Liver (tissue), 9 donors: ENCODE measurements around the gene PCDHA4. TPM values are rescaled to one million over a fixed set of nuclear protein-coding genes. Genes with fewer than 3 reads are reported as not detected.
A peak's percentile ranks its signal among the peaks of the same experiment; 100 is the strongest.
"Not testable (repeated sequence)": the region's sequence is repeated elsewhere in the genome, so short reads cannot be mapped to it uniquely, and the experiment has no call there.

Experiments
- DNase-seq: peaks from one replicate; pipeline ENCODE4 v3.0.0-alpha.2; 2017; ENCODE audit warnings: low spot score
- H3K27ac ChIP-seq, 2 donors: one replicate each; pipeline ENCODE4 v1.7.0; 2013; ENCODE audit warnings: inconsistent platforms in 2 of 2, low read length in 2 of 2, control low read depth in 1 of 2, low read depth in 1 of 2, mild to moderate bottlenecking in 1 of 2
- H3K27me3 ChIP-seq, 4 donors: one replicate each; pipeline versions ENCODE4 v1.6.1 to v1.7.0; 2013; ENCODE audit warnings: low read length in 3 of 4, inconsistent platforms in 1 of 4, mild to moderate bottlenecking in 1 of 4, moderate library complexity in 1 of 4; ENCODE audit not compliant: control insufficient read depth in 4 of 4, insufficient read depth in 4 of 4
- H3K36me3 ChIP-seq, 4 donors: one replicate each; pipeline versions ENCODE4 v1.6.1 to v1.7.0; 2013; ENCODE audit warnings: low read length in 3 of 4, mild to moderate bottlenecking in 3 of 4, low read depth in 1 of 4, moderate library complexity in 1 of 4; ENCODE audit not compliant: control insufficient read depth in 4 of 4, insufficient read depth in 3 of 4
- H3K4me1 ChIP-seq, 4 donors: one replicate each; pipeline versions ENCODE4 v1.6.1 to v1.7.0; 2013; ENCODE audit warnings: low read length in 3 of 4, mild to moderate bottlenecking in 3 of 4, moderate library complexity in 1 of 4; ENCODE audit not compliant: control insufficient read depth in 4 of 4, insufficient read depth in 4 of 4
- H3K4me3 ChIP-seq, 3 donors: one replicate each; pipeline versions ENCODE4 v1.6.1 to v1.7.0; 2013; ENCODE audit warnings: low read length in 3 of 3, control low read depth in 1 of 3, low read depth in 1 of 3, mild to moderate bottlenecking in 1 of 3
- H3K9ac ChIP-seq, 2 donors: one replicate each; pipeline ENCODE4 v1.7.0; 2013; ENCODE audit warnings: low read length in 2 of 2, mild to moderate bottlenecking in 2 of 2, moderate library complexity in 2 of 2, control low read depth in 1 of 2, low read depth in 1 of 2
- H3K9me3 ChIP-seq, 4 donors: one replicate each; pipeline versions ENCODE4 v1.6.1 to v1.7.0; 2013; ENCODE audit warnings: low read length in 3 of 4; ENCODE audit not compliant: control insufficient read depth in 4 of 4
- ATF3 ChIP-seq: IDR thresholded peaks from 2 replicates; pipeline ENCODE4 v1.6.1; 2016; ENCODE audit warnings: antibody characterized with exemption
- CTCF ChIP-seq: fragments of 150-350 bp; IDR thresholded peaks from 2 replicates; pipeline ENCODE4 v1.5.1; 2017; ENCODE audit warnings: improper control_type of control experiment, low read depth, low read length; ENCODE audit not compliant: missing input control
- EGR1 ChIP-seq, 2 donors: IDR thresholded peaks; 2 replicates each; pipeline ENCODE4 v1.6.1; 2016 to 2018; ENCODE audit warnings: antibody characterized with exemption in 2 of 2, low read depth in 2 of 2
- FOXA2 ChIP-seq: IDR thresholded peaks from 2 replicates; pipeline ENCODE4 v1.6.1; 2016; ENCODE audit warnings: antibody characterized with exemption
- GABPA ChIP-seq, 2 donors: IDR thresholded peaks in 1 of 2; conservative IDR thresholded peaks in 1 of 2; 2 replicates each; pipeline ENCODE4 v1.6.1; 2016; ENCODE audit warnings: antibody characterized with exemption in 2 of 2, mild to moderate bottlenecking in 1 of 2, moderate library complexity in 1 of 2
- HNF4A ChIP-seq, 2 donors: conservative IDR thresholded peaks; 2 replicates each; pipeline ENCODE4 v1.6.1; 2016; ENCODE audit warnings: antibody characterized with exemption in 2 of 2, mild to moderate bottlenecking in 2 of 2
- MAX ChIP-seq: IDR thresholded peaks from 2 replicates; pipeline ENCODE4 v1.6.1; 2016; ENCODE audit warnings: antibody characterized with exemption
- RAD21 ChIP-seq, 2 donors: IDR thresholded peaks; 2 replicates each; pipeline ENCODE4 v1.6.1; 2016; ENCODE audit warnings: antibody characterized with exemption in 2 of 2, mild to moderate bottlenecking in 2 of 2
- SP1 ChIP-seq: IDR thresholded peaks from 2 replicates; pipeline ENCODE4 v1.6.1; 2018; ENCODE audit warnings: antibody characterized with exemption, mild to moderate bottlenecking
- YY1 ChIP-seq: IDR thresholded peaks from 2 replicates; pipeline ENCODE4 v1.6.1; 2016; ENCODE audit warnings: antibody characterized with exemption, mild to moderate bottlenecking
- WGBS: extraction: QIAGEN DNeasy Blood & Tissue Kit; methylation state at CpG from one replicate; pipeline ENCODE4 v1.1.7; 2013; 5-methylcytosine and 5-hydroxymethylcytosine counted together
- polyA plus RNA-seq, 2 donors: library from polyadenylated mRNA; stranded (reverse) in 1 of 2; unstranded in 1 of 2; fragments of 200-250 nt in 1 of 2; fragments of >200 nt in 1 of 2; fragmentation: Nextera tagmentation in 1 of 2; extraction: Ambion mirVana in 1 of 2; gene quantifications; one replicate each; pipeline versions ENCODE4 v1.2.1 to v1.2.3, GENCODE V29; 2013 to 2015
- total RNA-seq, 2 donors: library from RNA; depleted of rRNA; stranded (reverse); fragments of >200 nt; gene quantifications; one replicate each; pipeline ENCODE4 v1.2.3, GENCODE V29; 2014
- donor health status: healthy.
- donor health status: healthy.
- donor health status: healthy.
- donor health status: healthy.
- donor health status: healthy.

Gene PCDHA4
- total and polyA plus RNA-seq, 4 donors = 0.01 to 0.09 (median 0.07) TPM

- Histone ChIP-seq H3K4me3 (no peak overlapping the region), H3K27me3 (no peaks in the 10 kb centered on the region), H3K9me3 (peaks cover 16 to 42% (median 28%) of the 10 kb centered on the region in 4 donors), H3K27ac (no peak overlapping the region), H3K4me1 (no peaks in the 10 kb centered on the region), H3K9ac (no peak overlapping the region), H3K36me3 (peaks cover 0 to 5% (median 0%) of the 10 kb centered on the region in 4 donors)
- WGBS = 16% methylated on average over 16 of the region's 16 CpGs
- no peak for DNase-seq
- TF ChIP-seq ATF3 = no peak
Observed at GRCh38 chr5:140801494-140801841, 5.4 kb upstream of the PCDHA4 start.

- 43% methylated on average over 45 of the region's 45 CpGs for WGBS
- H3K9me3 ChIP-seq = peaks cover 13 to 40% (median 29%) of the 10 kb centered on the region in 4 donors
- not testable (repeated sequence) for H3K36me3 ChIP-seq, H3K9ac ChIP-seq, H3K27ac ChIP-seq, H3K4me1 ChIP-seq, H3K27me3 ChIP-seq, DNase-seq
- peak overlapping the region in 2 of 3 donors; percentile 2 to 23 for H3K4me3 ChIP-seq
Observed at GRCh38 chr5:140802381-140802780, 4.5 kb upstream of the PCDHA4 start.

DNA sequence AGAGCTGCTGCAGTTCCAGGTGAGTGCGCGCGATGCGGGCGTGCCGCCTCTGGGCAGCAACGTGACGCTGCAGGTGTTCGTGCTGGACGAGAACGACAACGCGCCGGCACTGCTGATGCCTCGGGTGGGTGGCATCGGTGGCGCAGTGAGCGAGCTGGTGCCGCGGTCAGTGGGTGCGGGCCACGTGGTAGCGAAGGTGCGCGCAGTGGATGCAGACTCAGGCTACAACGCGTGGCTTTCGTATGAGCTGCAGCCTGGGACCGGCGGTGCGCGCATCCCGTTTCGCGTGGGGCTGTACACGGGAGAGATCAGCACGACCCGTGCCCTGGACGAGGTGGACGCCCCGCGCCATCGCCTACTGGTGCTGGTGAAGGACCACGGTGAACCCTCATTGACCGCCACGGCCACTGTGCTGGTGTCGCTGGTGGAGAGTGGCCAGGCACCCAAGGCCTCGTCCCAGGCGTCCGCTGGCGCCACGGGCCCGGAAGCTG is 4.0 kb upstream of the PCDHA4 start:
- Histone ChIP-seq H3K27me3 (peaks cover 0 to 2% (median 0%) of the 10 kb centered on the region in 4 donors), H3K9me3 (peaks cover 18 to 43% (median 32%) of the 10 kb centered on the region in 4 donors), H3K9ac (no peak overlapping the region), H3K27ac (no peak overlapping the region), H3K36me3 (peaks cover 0 to 5% (median 0%) of the 10 kb centered on the region in 4 donors), H3K4me3 (no peak overlapping the region), H3K4me1 (no peaks in the 10 kb centered on the region)
- 39% methylated on average over 53 of the region's 53 CpGs for WGBS
- DNase-seq = no peak
- TF ChIP-seq FOXA2 = no peak
- no peak for TF ChIP-seq YY1
- no peak for TF ChIP-seq CTCF

DNA sequence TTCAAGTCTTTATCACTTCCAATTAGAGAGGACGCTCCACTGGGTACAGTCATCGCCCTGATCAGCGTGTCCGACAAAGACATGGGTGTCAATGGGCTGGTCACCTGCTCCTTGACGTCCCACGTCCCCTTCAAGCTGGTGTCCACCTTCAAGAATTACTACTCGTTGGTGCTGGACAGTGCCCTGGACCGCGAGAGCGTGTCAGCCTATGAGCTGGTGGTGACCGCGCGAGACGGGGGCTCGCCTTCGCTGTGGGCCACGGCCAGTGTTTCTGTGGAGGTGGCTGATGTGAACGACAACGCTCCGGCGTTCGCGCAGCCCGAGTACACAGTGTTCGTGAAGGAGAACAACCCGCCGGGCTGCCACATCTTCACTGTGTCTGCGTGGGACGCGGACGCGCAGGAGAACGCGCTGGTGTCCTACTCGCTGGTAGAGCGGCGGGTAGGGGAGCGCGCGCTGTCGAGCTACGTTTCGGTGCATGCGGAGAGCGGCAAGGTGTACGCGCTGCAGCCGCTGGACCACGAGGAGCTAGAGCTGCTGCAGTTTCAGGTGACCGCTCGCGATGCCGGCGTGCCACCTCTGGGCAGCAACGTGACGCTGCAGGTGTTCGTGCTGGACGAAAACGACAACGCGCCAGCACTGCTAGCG is 1.5 kb downstream of the PCDHA4 start:
- H3K36me3 ChIP-seq, DNase-seq: not testable (repeated sequence)

GRCh38 chr5:140808889-140809291 is 2.0 kb downstream of the PCDHA4 start:
- Histone ChIP-seq H3K27ac (no peak overlapping the region), H3K27me3 (peaks cover 0 to 3% (median 1%) of the 10 kb centered on the region in 4 donors), H3K9ac (no peak overlapping the region), H3K36me3 (no peaks in the 10 kb centered on the region), H3K9me3 (peaks cover 20 to 41% (median 22%) of the 10 kb centered on the region in 4 donors), H3K4me1 (no peaks in the 10 kb centered on the region), H3K4me3 (peak overlapping the region in 1 of 3 donors; percentile 26)
- TF ChIP-seq EGR1 (IDR thresholded peaks at IDR 0.05; ENCODE audit: low read depth in 2 of 2) (no peak), YY1 (no peak), MAX (no peak), HNF4A (conservative IDR thresholded peaks at IDR 0.05) (no peak), GABPA (IDR thresholded peaks at IDR 0.05 in 1 of 2, conservative IDR thresholded peaks at IDR 0.05 in 1 of 2) (no peak), FOXA2 (no peak), SP1 (no peak), RAD21 (IDR thresholded peaks at IDR 0.05) (no peak)
- 62% methylated on average over 43 of the region's 43 CpGs for WGBS
- no peak for DNase-seq

More for the DNA sequence above, 1.5 kb downstream of the PCDHA4 start:
- H3K4me1 ChIP-seq, H3K27me3 ChIP-seq, H3K4me3 ChIP-seq, H3K9ac ChIP-seq, H3K27ac ChIP-seq: not testable (repeated sequence)
- 57% methylated on average over 62 of the region's 62 CpGs for WGBS
- peaks cover 21 to 42% (median 24%) of the 10 kb centered on the region in 4 donors for H3K9me3 ChIP-seq
